Measurements from ENCODE around the gene TRIB2. TPM values are rescaled to one million over a fixed set of nuclear protein-coding genes. Genes with fewer than 3 reads are reported as not detected.

Gene TRIB2
- total and polyA plus RNA-seq, 8 donors = 4.0 to 66.9 (median 16.1) TPM

- no peaks in the 10 kb centered on the region for H3K9me3 ChIP-seq
- 98% methylated on average over 2 of the region's 2 CpGs for WGBS, 2 donors
- FAIRE-seq (no peak), ATAC-seq (no peak), DNase-seq (no peak)
- intact Hi-C loops (cut with DNase I) = no loop called here
- H3K36me3 ChIP-seq = no peaks in the 10 kb centered on the region
- H3K27ac ChIP-seq = no peak overlapping the region
- no peaks in the 10 kb centered on the region for H3K4me1 ChIP-seq
- no peaks in the 10 kb centered on the region for H3K27me3 ChIP-seq
- no peak overlapping the region for H3K4me3 ChIP-seq
- TF ChIP-seq, protein P1, sequence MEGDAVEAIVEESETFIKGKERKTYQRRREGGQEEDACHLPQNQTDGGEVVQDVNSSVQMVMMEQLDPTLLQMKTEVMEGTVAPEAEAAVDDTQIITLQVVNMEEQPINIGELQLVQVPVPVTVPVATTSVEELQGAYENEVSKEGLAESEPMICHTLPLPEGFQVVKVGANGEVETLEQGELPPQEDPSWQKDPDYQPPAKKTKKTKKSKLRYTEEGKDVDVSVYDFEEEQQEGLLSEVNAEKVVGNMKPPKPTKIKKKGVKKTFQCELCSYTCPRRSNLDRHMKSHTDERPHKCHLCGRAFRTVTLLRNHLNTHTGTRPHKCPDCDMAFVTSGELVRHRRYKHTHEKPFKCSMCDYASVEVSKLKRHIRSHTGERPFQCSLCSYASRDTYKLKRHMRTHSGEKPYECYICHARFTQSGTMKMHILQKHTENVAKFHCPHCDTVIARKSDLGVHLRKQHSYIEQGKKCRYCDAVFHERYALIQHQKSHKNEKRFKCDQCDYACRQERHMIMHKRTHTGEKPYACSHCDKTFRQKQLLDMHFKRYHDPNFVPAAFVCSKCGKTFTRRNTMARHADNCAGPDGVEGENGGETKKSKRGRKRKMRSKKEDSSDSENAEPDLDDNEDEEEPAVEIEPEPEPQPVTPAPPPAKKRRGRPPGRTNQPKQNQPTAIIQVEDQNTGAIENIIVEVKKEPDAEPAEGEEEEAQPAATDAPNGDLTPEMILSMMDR (IDR thresholded peaks at IDR 0.05) = no peak
These were observed 45.6 kb downstream of the TRIB2 start for GRCh38 chr2:12762337-12762736.

GRCh38 chr2:12762976-12763375, 46.2 kb downstream of the TRIB2 start:
- intact Hi-C loops (cut with DNase I) = no loop called here
- no peaks in the 10 kb centered on the region for H3K27me3 ChIP-seq
- FAIRE-seq = no peak
- ATAC-seq = no peak
- TF ChIP-seq, protein P1 (IDR thresholded peaks at IDR 0.05) = no peak
- 67 to 76% methylated on average over 4 of the region's 4 CpGs for WGBS, 2 donors
- no peak overlapping the region for H3K27ac ChIP-seq
- no peaks in the 10 kb centered on the region for H3K4me1 ChIP-seq
- no peak overlapping the region for H3K4me3 ChIP-seq
- no peak for DNase-seq
- H3K9me3 ChIP-seq = no peaks in the 10 kb centered on the region
- no peaks in the 10 kb centered on the region for H3K36me3 ChIP-seq

DNA sequence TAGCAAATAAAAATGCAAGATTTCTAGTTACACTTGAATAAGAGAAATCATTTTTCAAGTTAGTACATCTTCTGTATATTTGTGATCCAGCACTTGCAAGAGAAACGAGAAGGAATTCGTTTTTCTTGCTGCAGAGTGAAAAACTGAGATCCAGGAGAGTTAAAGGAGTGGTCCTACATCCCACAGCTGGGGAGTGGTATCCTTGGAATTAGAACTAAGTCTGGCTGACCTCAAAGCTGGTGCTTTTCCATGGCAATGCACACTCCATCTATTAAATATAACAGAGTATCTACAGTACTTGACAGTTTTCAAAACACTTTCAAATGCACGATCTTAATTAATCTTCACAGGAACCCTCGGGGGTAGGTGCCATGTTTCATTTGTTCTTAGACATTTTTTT, 46.8 kb downstream of the TRIB2 start:
- Histone ChIP-seq H3K36me3 (no peaks in the 10 kb centered on the region), H3K27ac (no peak overlapping the region), H3K4me3 (no peak overlapping the region), H3K9me3 (no peaks in the 10 kb centered on the region), H3K27me3 (no peaks in the 10 kb centered on the region), H3K4me1 (no peaks in the 10 kb centered on the region)
- no peak for FAIRE-seq
- intact Hi-C loops (cut with DNase I) = no loop called here
- ATAC-seq = no peak
- DNase-seq = no peak
- 65 to 68% methylated on average over 4 of the region's 4 CpGs for WGBS, 2 donors
- TF ChIP-seq, protein P1 (IDR thresholded peaks at IDR 0.05) = no peak

- no peaks in the 10 kb centered on the region for H3K36me3 ChIP-seq
- intact Hi-C loops (cut with DNase I) = no loop called here
- 90% methylated on average over 4 of the region's 4 CpGs for WGBS, 2 donors
- DNase-seq = no peak
- no peak overlapping the region for H3K4me3 ChIP-seq
- no peaks in the 10 kb centered on the region for H3K4me1 ChIP-seq
- no peaks in the 10 kb centered on the region for H3K27me3 ChIP-seq
- FAIRE-seq = no peak
- peak in 1 of 4 donors; percentile 40 for ATAC-seq
- H3K27ac ChIP-seq = no peak overlapping the region
- TF ChIP-seq, protein P1 (IDR thresholded peaks at IDR 0.05) = no peak
- no peaks in the 10 kb centered on the region for H3K9me3 ChIP-seq
These were observed 47.5 kb downstream of the TRIB2 start for GRCh38 chr2:12764075-12764730.

DNA sequence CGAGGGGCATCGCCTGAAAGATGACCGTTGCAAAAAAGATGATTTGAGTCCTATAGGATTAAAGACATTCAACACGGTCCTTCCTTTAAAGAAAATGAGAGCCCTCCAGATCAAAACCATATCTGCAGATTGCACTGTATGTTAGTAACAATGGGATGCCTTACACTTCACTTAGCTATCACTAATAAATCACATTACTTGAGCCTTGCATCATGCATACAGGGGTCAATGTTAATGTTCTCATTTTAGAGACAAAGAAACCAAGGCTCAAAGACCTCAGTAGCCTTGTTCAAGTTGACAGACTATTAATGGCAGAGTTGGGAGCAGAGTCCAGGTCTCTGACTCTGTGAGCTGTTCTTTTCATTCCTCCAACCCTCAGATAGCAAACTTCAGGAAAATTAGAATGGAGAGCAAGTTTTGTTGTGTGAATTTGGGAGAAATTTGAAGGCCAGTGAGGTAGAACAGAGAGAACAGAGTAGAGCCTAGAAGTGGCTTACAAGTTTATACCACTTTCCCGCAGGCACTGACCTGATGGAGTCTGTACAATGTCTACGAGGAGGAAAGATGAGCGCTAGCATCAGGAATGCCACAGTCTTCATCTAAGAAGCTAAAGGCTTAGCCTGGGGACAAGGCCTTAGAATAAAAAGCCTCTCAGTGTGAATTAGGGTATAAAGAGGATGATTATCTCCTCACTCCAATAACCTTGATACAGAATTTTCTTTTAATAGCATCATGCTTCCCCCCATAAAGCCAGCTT, 48.3 kb downstream of the TRIB2 start:
- H3K36me3 ChIP-seq = no peaks in the 10 kb centered on the region
- intact Hi-C loops (cut with DNase I) = no loop called here
- H3K9me3 ChIP-seq = no peaks in the 10 kb centered on the region
- WGBS, 2 donors = 81 to 86% methylated on average over 7 of the region's 7 CpGs
- no peaks in the 10 kb centered on the region for H3K27me3 ChIP-seq
- TF ChIP-seq, protein P1 (IDR thresholded peaks at IDR 0.05) = no peak
- no peak overlapping the region for H3K4me3 ChIP-seq
- H3K27ac ChIP-seq = no peak overlapping the region
- ATAC-seq = no peak
- DNase-seq = no peak
- no peaks in the 10 kb centered on the region for H3K4me1 ChIP-seq
- FAIRE-seq = no peak

Measured in pancreas (tissue), 10 donors.